HG02610 (cell line): Measurements from ENCODE around the gene SPSB1.

Source experiments
- ATAC-seq: cut with Tn5 transposase; IDR thresholded peaks from one replicate; pipeline ENCODE4 v1.9.1; 2021; ENCODE audit warnings: mild to moderate bottlenecking, moderate library complexity; ENCODE audit not compliant: unreplicated experiment

The SPSB1 gene

DNA sequence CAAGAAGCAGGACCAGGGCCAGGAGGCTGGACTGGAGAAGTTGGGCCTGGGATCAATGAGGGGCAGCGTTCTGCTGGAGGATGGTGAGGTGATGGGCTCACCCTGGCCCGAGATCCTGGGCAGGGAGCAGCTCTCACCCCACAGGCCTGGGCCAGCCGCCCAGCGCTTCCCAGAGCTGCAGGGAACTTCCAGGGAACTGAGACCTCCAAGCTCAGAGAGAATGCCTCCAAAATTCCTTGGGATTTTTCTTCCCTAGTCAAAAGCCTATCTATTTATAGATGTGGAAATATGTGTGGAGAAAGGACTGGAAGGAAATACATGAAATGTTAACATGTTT, 121.2 kb downstream of the SPSB1 start:
- no peak for ATAC-seq

DNA sequence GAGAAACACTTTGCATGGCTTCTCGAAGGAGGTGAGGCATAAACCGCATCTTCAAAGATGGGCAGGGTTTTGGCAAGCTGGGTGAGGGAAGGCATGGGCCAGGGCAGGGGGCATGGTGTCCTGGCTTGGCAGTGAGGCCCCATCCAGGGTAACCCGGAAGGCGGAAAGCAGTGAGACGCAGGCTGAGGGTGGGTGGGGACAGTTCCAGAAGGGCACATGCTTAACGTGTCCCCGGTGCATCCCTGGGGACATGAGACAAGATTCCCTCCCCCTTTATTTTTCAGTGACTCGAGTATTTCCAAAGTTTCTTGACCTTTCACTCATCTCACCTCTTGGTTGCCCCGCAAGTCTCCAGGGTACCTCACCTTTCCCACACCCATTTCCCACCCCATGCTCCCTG, 123.8 kb downstream of the SPSB1 start:
- no peak for ATAC-seq

DNA sequence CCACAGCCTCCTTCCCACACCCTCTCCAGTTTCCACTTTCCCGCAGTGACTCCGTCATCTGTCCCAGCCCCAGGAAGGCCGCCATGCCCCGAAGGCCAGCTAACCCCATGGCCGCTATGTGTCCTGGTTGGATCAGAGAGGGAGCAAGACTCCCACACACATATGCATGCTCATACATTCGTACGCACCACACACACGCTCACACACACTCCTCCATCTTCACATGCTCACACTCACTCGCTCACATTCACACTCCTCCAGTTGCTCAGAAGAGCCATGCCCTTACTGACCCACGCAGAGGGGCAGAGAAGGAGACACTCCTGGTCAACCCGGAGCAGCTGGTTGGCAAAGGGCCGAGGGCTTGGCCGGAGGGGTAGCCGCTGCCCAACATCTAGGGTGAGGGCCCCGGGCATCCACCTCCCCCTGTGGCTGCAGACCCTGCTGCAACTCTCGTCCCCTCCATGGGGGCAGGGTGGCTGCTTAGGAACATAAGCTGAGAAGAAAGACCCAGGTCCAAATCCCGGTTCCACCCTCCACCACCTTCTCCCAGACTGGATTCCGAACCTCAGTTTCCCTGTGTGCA, 124.3 kb downstream of the SPSB1 start:
- ATAC-seq, result no peak

DNA sequence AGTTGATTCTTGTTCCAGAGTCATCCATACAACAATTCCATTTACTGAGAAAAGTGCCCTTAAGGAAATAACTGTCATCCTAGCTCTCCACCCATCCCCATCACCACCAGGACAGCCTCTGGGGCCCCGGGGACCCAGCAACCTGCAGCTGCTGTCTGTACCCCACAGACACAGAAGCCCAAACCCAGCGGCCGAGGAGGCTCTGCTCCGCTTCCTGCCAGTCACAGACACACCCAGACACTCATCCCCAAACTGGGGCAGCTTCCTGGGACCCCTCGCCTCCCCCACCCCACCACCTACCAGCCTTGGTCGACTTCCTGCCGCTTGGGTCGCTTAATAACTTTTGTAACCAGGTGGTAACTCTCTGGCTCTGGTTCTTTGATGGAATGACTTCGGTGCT, 125.0 kb downstream of the SPSB1 start:
- no peak for ATAC-seq

DNA sequence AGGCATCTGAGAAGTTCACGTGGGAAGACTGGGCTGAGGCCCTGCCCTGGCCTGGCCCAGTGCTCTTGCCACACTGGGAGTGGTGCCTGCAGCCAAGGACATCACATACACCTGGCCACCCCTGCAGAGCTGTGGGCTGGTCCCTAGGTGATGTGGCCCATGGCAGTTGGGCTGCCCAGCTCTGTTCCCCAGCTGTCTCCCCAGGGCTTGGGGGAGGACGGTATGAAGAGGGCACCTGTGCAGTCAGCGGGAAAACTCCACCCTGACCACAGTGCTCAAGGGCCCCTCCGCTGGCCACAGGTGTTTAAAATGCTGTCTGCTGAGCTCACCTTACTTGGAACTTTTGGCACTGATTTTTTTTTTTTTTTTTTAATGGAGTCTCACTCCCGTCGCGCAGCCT, 126.2 kb downstream of the SPSB1 start:
- no peak for ATAC-seq
